ENCODE measurements around the gene CRACDL.

GRCh38 chr2:98911376-98912154 lies 24.5 kb downstream of the CRACDL start:
- TF ChIP-seq, protein P1, sequence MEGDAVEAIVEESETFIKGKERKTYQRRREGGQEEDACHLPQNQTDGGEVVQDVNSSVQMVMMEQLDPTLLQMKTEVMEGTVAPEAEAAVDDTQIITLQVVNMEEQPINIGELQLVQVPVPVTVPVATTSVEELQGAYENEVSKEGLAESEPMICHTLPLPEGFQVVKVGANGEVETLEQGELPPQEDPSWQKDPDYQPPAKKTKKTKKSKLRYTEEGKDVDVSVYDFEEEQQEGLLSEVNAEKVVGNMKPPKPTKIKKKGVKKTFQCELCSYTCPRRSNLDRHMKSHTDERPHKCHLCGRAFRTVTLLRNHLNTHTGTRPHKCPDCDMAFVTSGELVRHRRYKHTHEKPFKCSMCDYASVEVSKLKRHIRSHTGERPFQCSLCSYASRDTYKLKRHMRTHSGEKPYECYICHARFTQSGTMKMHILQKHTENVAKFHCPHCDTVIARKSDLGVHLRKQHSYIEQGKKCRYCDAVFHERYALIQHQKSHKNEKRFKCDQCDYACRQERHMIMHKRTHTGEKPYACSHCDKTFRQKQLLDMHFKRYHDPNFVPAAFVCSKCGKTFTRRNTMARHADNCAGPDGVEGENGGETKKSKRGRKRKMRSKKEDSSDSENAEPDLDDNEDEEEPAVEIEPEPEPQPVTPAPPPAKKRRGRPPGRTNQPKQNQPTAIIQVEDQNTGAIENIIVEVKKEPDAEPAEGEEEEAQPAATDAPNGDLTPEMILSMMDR (IDR thresholded peaks at IDR 0.05): no peak
- TF ChIP-seq EZH2 (IDR thresholded peaks at IDR 0.05; ENCODE audit: borderline replicate concordance, insufficient read depth, low read depth, low read length, poor library complexity, severe bottlenecking): no peak

Measured in B cell (primary cell).